ENCODE results near the gene ZDHHC7. TPM values are rescaled to one million over a fixed set of nuclear protein-coding genes. Genes with fewer than 3 reads are reported as not detected.

Gene ZDHHC7
- total RNA-seq, 1 experiment from 2014 or later, result 46.2 TPM

GRCh38 chr16:84931107-84931494, 80.2 kb downstream of the ZDHHC7 start:
- in situ Hi-C loops (cut with HindIII; ENCODE audit: low sequenced_read_pairs), result no loop called here
- DNase-seq (ENCODE audit: low spot score), result no peak

GRCh38 chr16:84930298-84931106, 80.8 kb downstream of the ZDHHC7 start:
- in situ Hi-C loops (cut with HindIII; ENCODE audit: low sequenced_read_pairs), result no loop called here

GRCh38 chr16:84929421-84930297, 81.7 kb downstream of the ZDHHC7 start:
- in situ Hi-C loops (cut with HindIII; ENCODE audit: low sequenced_read_pairs), result loop anchor here (5.0 to 10.0 kb wide), 2 partner anchors 48 to 85 kb away; partner anchors contain the start of gene ZDHHC7
- no peak for DNase-seq (ENCODE audit: low spot score)

More at GRCh38 chr16:84930298-84931106, 80.8 kb downstream of the ZDHHC7 start:
- DNase-seq (ENCODE audit: low spot score), result no peak

GRCh38 chr16:84928679-84929420, 82.5 kb downstream of the ZDHHC7 start:
- in situ Hi-C loops (cut with HindIII; ENCODE audit: low sequenced_read_pairs), result loop anchor here (5.0 to 10.0 kb wide), 2 partner anchors 48 to 86 kb away; partner anchors contain the start of gene ZDHHC7
- DNase-seq (ENCODE audit: low spot score), result no peak

- in situ Hi-C loops (cut with HindIII; ENCODE audit: low sequenced_read_pairs), result loop anchor here (5.0 to 10.0 kb wide), 2 partner anchors 49 to 87 kb away; partner anchors contain the start of gene ZDHHC7
- no peak for DNase-seq (ENCODE audit: low spot score)
These were observed 83.4 kb downstream of the ZDHHC7 start for GRCh38 chr16:84927621-84928591.

- DNase-seq (ENCODE audit: low spot score), result no peak
- in situ Hi-C loops (cut with HindIII; ENCODE audit: low sequenced_read_pairs), result loop anchor here (5.0 to 10.0 kb wide), 2 partner anchors 51 to 88 kb away; partner anchors contain the start of gene ZDHHC7
These were observed 84.9 kb downstream of the ZDHHC7 start for GRCh38 chr16:84926462-84926861.

GRCh38 chr16:84925773-84926372, 85.5 kb downstream of the ZDHHC7 start:
- DNase-seq (ENCODE audit: low spot score), result no peak
- in situ Hi-C loops (cut with HindIII; ENCODE audit: low sequenced_read_pairs), result loop anchor here (5.0 to 10.0 kb wide), 2 partner anchors 51 to 89 kb away; partner anchors contain the start of gene ZDHHC7

GRCh38 chr16:84925092-84925772, 86.1 kb downstream of the ZDHHC7 start:
- in situ Hi-C loops (cut with HindIII; ENCODE audit: low sequenced_read_pairs), result loop anchor here (5.0 to 10.0 kb wide), 2 partner anchors 52 to 90 kb away; partner anchors contain the start of gene ZDHHC7
- no peak for DNase-seq (ENCODE audit: low spot score)

- DNase-seq (ENCODE audit: low spot score), result no peak
- in situ Hi-C loops (cut with HindIII; ENCODE audit: low sequenced_read_pairs), result loop anchor here (5.0 to 10.0 kb wide), 2 partner anchors 53 to 90 kb away; partner anchors contain the start of gene ZDHHC7
These were observed 86.8 kb downstream of the ZDHHC7 start for GRCh38 chr16:84924331-84925091.

Other genes with a start within 250 kb of the ZDHHC7 start
- 0.03 TPM in 1 of 2 replicates, not detected in the other for gene CRISPLD2, start 191.6 kb downstream of the ZDHHC7 start, total RNA-seq (2014; rRNA removed; shearing (Covaris generic))
- gene KIAA0513, start 16.3 kb upstream of the ZDHHC7 start, total RNA-seq (2014; rRNA removed; shearing (Covaris generic)), result 5.5 and 10.5 TPM in 2 replicates
- gene CIBAR2, start 100.9 kb upstream of the ZDHHC7 start, total RNA-seq (2014; rRNA removed; shearing (Covaris generic)), result 0.37 and 0.51 TPM in 2 replicates

Data from G401 (cell line).